Stimulated activated CD8-positive, alpha-beta memory T cell treated with anti-CD3 and anti-CD28 coated beads, Interleukin-12 subunit alpha, Interleukin-12 subunit beta, amount 100 ng/mL, for 1 hour (primary cell): ENCODE data around the gene PIP5K1C.
"Not testable (repeated sequence)": the region's sequence is repeated elsewhere in the genome, so short reads cannot be mapped to it uniquely, and the experiment has no call there.

Experiments used
- DNase-seq: peaks from one replicate; pipeline ENCODE4 v3.0.0-alpha.2; 2020; ENCODE audit warnings: low read depth

The PIP5K1C gene

GRCh38 chr19:3673506-3674439 is 26.5 kb downstream of the PIP5K1C start:
- DNase-seq, result no peak

- DNase-seq, result no peak
Observed at GRCh38 chr19:3672993-3673392, 27.3 kb downstream of the PIP5K1C start.

- DNase-seq, result no peak
Observed at GRCh38 chr19:3672575-3672948, 27.7 kb downstream of the PIP5K1C start.

- no peak for DNase-seq
Observed at GRCh38 chr19:3671680-3672574, 28.3 kb downstream of the PIP5K1C start.

GRCh38 chr19:3670796-3671679 is 29.2 kb downstream of the PIP5K1C start:
- peak; percentile 20 for DNase-seq

- DNase-seq, result no peak
Observed at GRCh38 chr19:3669947-3670795, 30.1 kb downstream of the PIP5K1C start.

GRCh38 chr19:3669082-3669946 is 31.0 kb downstream of the PIP5K1C start:
- DNase-seq, result no peak

- DNase-seq, result no peak
Observed at GRCh38 chr19:3668331-3669081, 31.8 kb downstream of the PIP5K1C start.

- no peak for DNase-seq
Observed at GRCh38 chr19:3667766-3668165, 32.5 kb downstream of the PIP5K1C start.

GRCh38 chr19:3667037-3667638 is 33.1 kb downstream of the PIP5K1C start:
- no peak for DNase-seq

- not testable (repeated sequence) for DNase-seq
Observed at GRCh38 chr19:3666545-3666856, 33.8 kb downstream of the PIP5K1C start.

GRCh38 chr19:3665681-3666544 is 34.4 kb downstream of the PIP5K1C start:
- peak; percentile 67 for DNase-seq

GRCh38 chr19:3664879-3665642 is 35.2 kb downstream of the PIP5K1C start:
- no peak for DNase-seq

GRCh38 chr19:3663838-3664237 is 36.4 kb downstream of the PIP5K1C start:
- no peak for DNase-seq

- DNase-seq, result no peak
Observed at GRCh38 chr19:3661284-3662238, 38.7 kb downstream of the PIP5K1C start.
